GM19193 (cell line): ENCODE data around the gene TNFRSF12A.

ENCODE experiments used
- POLR2A ChIP-seq: IDR thresholded peaks from 4 replicates; pipeline ENCODE4 v1.6.1; 2011; ENCODE audit not compliant: insufficient read depth, insufficient read length; ENCODE audit errors: extremely low read depth

Gene TNFRSF12A

GRCh38 chr16:3013998-3014690, 6.0 kb upstream of the TNFRSF12A start:
- no peak for TF ChIP-seq POLR2A

- no peak for TF ChIP-seq POLR2A
These were observed 5.2 kb upstream of the TNFRSF12A start for GRCh38 chr16:3014971-3015370.

GRCh38 chr16:3015865-3016521, 4.2 kb upstream of the TNFRSF12A start:
- TF ChIP-seq POLR2A = no peak

GRCh38 chr16:3017344-3017743, 2.8 kb upstream of the TNFRSF12A start:
- TF ChIP-seq POLR2A = no peak

GRCh38 chr16:3017794-3018506, 2.2 kb upstream of the TNFRSF12A start, which contains the start of gene CLDN6:
Gene CLDN6 (minus strand): TSS chr16:3018183. CDS start chr16:3016021, 2,162 bp downstream.
- TF ChIP-seq POLR2A = no peak

GRCh38 chr16:3019594-3020246, 448 bp upstream of the TNFRSF12A start:
- no peak for TF ChIP-seq POLR2A

- TF ChIP-seq POLR2A = no peak
These were observed 658 bp downstream of the TNFRSF12A start for GRCh38 chr16:3020604-3021448.

GRCh38 chr16:3021449-3022207, 1.5 kb downstream of the TNFRSF12A start:
- no peak for TF ChIP-seq POLR2A

GRCh38 chr16:3022208-3022683, 2.1 kb downstream of the TNFRSF12A start:
- no peak for TF ChIP-seq POLR2A

- no peak for TF ChIP-seq POLR2A
These were observed 2.7 kb downstream of the TNFRSF12A start for GRCh38 chr16:3022684-3023414.

- no peak for TF ChIP-seq POLR2A
These were observed 3.2 kb downstream of the TNFRSF12A start for GRCh38 chr16:3023415-3023668.

GRCh38 chr16:3023669-3024478, 3.7 kb downstream of the TNFRSF12A start, which contains the start of the genes HCFC1R1 and THOC6:
Gene HCFC1R1 (minus strand): TSS chr16:3023942. CDS start chr16:3023941, 1 bp downstream.
Gene THOC6 (plus strand): TSS chr16:3024035. CDS start chr16:3024327, 292 bp downstream.
- TF ChIP-seq POLR2A = peak; percentile 89
